GM15510 (cell line): ENCODE measurements around the gene KISS1.

ENCODE experiments used
- POLR2A ChIP-seq: IDR thresholded peaks from 3 replicates; pipeline ENCODE4 v1.6.1; 2011; ENCODE audit warnings: borderline replicate concordance; ENCODE audit not compliant: insufficient read length; ENCODE audit errors: extremely low read depth

The KISS1 gene

DNA sequence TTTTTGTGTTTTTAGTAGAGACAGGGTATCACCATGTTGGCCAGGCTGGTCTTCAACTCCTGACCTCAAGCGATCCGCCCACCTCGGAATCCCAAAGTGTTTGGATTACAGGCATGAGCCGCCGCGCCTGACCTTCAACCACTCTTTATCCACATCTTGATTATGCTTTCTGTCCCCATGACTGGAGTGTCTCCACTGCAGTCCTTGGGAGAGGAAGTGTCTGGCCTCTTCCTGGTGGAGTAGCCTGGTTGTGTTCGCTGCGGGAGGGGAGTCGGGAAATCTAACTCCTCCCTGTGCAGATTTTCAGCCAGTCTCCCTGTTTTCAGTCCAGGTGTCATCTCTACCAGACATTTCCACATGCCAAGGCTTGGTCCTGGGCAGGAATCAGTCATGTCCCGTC, 9.7 kb downstream of the KISS1 start:
- no peak for TF ChIP-seq POLR2A

- TF ChIP-seq POLR2A = no peak
Measured at GRCh38 chr1:204181116-204181515, 15.2 kb downstream of the KISS1 start.

- no peak for TF ChIP-seq POLR2A
Measured at GRCh38 chr1:204180133-204180532, 16.2 kb downstream of the KISS1 start.

DNA sequence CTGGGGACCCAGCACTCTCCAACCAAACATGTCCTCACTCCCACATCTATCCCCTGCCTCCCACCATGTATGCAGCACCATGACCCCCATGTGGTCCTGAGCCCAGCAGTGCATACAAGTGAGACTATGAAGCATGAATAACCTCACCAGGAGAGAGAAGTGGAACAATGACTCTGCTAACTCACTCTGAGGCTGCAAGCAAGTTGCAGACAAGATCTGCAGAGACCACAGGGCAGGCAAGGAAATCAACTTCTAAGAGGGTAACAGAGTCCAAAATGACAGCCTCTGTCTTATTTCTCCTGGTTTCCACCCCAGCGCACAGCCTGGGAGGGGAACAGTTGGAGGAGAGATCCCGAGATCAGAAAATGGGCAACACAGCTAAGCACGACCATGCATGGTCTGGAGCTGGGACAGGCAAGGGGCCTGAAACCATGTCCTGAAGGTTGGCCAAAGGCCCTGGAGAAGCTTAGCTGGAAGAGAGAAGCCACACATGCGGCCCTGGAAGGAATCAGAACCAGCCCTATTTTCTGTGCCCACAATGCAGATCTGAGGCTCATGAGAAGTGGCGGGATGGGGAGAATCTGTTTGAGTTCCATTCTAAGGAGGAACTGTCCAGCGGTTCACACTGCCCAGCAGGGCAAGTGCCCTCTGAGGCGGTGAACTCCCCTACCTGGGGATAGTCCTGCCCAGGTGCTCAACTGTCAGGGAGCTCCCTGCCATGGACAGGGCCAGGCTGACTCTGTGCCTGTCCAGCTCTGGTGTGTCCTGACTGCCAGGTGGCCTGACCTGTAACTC, 17.6 kb downstream of the KISS1 start:
- TF ChIP-seq POLR2A = no peak

DNA sequence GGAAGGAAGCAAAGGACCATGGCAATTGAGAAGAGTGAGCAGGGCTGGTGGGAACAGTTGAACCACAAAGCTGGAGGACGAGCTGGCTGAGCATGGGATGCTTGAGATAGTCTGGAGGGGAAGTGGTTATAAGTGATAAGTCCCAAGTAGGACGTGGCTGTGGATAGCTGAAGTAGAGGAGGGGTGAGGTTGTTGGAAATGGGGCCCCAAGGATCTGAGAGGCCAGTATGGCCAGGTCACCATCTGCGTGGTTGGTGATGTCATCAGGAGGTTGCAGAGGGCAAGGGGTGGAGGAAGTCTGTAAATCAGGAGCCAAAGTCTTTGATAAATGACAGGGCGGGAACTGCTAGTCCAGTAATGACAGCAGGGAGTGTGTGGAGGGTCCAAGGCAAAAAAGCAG, 19.2 kb downstream of the KISS1 start:
- TF ChIP-seq POLR2A = no peak

GRCh38 chr1:204176049-204176448, 20.2 kb downstream of the KISS1 start:
- TF ChIP-seq POLR2A = no peak

GRCh38 chr1:204174958-204175357, 21.3 kb downstream of the KISS1 start:
- TF ChIP-seq POLR2A = no peak

DNA sequence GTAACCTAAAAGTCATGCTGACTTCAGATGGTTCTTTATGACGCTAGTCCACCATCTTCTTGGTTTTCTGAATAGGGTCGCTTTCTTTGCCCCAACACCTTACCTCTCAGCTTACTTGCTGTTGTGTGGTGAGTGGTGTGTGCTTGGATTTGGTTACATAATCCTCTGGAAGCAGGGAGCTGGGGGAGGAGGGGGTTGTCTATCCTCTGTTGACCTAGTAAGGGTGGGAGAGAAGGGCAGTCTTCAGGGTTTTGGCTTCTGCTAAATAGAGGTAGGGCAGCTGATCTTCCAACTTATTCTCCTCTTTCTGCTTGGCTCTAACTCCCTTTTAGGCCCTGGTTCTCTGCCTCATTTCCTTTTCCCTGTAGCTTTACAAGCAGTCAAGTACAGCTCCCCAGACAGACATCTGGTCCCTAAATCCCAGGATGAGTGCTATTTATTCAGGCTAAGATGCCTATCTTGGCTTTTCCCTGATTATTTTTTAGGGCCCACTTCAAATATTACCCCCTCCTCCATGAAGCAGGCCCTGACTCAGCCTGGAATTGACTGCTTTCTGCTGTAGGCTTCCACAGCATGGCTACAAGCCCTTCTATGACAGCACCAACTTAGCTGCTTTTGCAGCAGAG, 23.8 kb downstream of the KISS1 start:
- TF ChIP-seq POLR2A = no peak

- TF ChIP-seq POLR2A = no peak
Measured at GRCh38 chr1:204171751-204172178, 24.5 kb downstream of the KISS1 start.

GRCh38 chr1:204170494-204171155, 25.7 kb downstream of the KISS1 start:
- TF ChIP-seq POLR2A = no peak

GRCh38 chr1:204169858-204170257, 26.4 kb downstream of the KISS1 start:
- TF ChIP-seq POLR2A = no peak

GRCh38 chr1:204167730-204168129, 28.6 kb downstream of the KISS1 start:
- TF ChIP-seq POLR2A = no peak

DNA sequence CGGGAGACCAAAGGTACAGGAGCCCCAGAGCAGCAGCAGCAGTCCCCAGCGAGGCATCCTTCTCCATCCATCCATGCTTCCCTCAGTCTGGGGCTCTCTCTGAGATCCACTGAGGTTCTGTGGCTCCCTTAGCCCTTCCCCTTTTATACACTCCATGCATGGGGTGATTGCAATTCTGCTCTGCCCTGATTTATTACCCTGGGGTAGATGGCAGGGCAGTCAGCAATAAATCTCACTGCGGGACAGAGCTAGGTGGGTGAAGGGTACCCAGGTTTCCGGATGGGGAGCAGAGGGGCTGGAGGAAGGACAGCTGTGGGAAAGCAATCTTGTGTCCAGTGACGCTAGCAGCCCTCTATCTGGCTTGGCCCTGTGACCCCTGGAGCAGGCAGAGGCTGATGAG, 30.1 kb downstream of the KISS1 start, which contains the start of gene REN:
Gene REN, minus strand, starts transcription at position 119 of the 400 bp plus-strand sequence. Its CDS starts 44 bp downstream, at position 75.
- TF ChIP-seq POLR2A = no peak

GRCh38 chr1:204162494-204163074, 33.7 kb downstream of the KISS1 start:
- no peak for TF ChIP-seq POLR2A
